HCT116 (cell line): ENCODE results near the gene LMNA.

ENCODE experiments used
- POLR2AphosphoS5 ChIP-seq: IDR thresholded peaks from 2 replicates; pipeline ENCODE4 v1.6.1; 2011; ENCODE audit warnings: mild to moderate bottlenecking, low read depth, low read length, moderate library complexity
- RAD21 ChIP-seq: IDR thresholded peaks from 2 replicates; pipeline ENCODE4 v1.6.1; 2012; ENCODE audit warnings: low read depth, mild to moderate bottlenecking
- ZFX ChIP-seq: fragments of 450-650 bp; IDR thresholded peaks from 2 replicates; pipeline ENCODE4 v1.6.1; 2017
- TF ChIP-seq, protein P1 (sequence below), 3 experiments: fragments of 200-600 bp in 1 of 3; sonication (generic) in 1 of 3; IDR thresholded peaks in 2 of 3; conservative IDR thresholded peaks in 1 of 3; 2 replicates each; pipeline ENCODE4 v1.5.1; 2012 to 2017; ENCODE audit warnings: low read depth in 2 of 3, low read length in 2 of 3, antibody characterized with exemption in 1 of 3, borderline replicate concordance in 1 of 3, control low read depth in 1 of 3, mild to moderate bottlenecking in 1 of 3, mixed read lengths in 1 of 3, mixed run types in 1 of 3, moderate library complexity in 1 of 3; ENCODE audit not compliant: insufficient read depth in 1 of 3
- TF ChIP-seq, protein P2 (sequence below): IDR thresholded peaks from 2 replicates; pipeline ENCODE4 v1.6.1; 2012

DNA sequence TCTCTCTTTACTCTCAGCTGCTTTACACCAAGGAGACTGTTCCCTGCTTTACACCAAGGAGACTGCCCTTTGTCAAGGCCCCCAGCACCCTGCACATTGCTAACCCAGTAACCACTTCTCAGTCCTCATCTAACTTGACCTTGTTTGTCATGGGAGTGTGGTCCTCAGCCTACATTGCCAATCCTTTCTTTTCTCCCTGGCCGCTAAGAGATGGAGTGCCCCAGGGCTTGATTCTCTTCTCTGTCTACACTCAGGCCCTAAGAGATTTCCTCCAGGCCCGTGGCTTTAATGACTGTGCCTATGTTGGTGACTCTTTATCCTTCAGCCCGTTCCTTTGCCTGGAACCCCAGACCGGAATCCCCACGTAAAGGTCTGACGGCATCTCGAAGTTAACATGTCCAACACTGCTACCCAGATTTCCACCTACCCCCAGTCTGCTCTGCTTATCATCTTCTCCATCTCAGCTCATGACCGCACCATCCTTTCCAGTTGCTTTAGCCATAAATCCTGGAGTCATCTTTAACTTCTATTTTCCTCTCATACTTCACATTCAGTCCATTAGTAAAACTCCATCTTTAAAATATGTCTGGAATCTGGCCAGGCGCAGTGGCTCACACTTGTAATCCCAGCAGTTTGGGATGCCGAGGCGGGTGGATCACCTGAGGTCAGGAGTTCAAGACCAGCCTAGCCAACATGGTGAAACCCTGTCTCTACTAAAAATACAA lies 29.4 kb downstream of the LMNA start:
- TF ChIP-seq POLR2AphosphoS5 (peak; percentile 41; the same call in 1 of the 2 replicates), RAD21 (no peak), ZFX (no peak)
- TF ChIP-seq, protein P1, sequence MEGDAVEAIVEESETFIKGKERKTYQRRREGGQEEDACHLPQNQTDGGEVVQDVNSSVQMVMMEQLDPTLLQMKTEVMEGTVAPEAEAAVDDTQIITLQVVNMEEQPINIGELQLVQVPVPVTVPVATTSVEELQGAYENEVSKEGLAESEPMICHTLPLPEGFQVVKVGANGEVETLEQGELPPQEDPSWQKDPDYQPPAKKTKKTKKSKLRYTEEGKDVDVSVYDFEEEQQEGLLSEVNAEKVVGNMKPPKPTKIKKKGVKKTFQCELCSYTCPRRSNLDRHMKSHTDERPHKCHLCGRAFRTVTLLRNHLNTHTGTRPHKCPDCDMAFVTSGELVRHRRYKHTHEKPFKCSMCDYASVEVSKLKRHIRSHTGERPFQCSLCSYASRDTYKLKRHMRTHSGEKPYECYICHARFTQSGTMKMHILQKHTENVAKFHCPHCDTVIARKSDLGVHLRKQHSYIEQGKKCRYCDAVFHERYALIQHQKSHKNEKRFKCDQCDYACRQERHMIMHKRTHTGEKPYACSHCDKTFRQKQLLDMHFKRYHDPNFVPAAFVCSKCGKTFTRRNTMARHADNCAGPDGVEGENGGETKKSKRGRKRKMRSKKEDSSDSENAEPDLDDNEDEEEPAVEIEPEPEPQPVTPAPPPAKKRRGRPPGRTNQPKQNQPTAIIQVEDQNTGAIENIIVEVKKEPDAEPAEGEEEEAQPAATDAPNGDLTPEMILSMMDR (IDR thresholded peaks at IDR 0.05 in 2 of 3, conservative IDR thresholded peaks at IDR 0.05 in 1 of 3; ENCODE audit: borderline replicate concordance in 1 of 3, insufficient read depth in 1 of 3, low read depth in 2 of 3, low read length in 2 of 3), result no peak
- TF ChIP-seq, protein P2, sequence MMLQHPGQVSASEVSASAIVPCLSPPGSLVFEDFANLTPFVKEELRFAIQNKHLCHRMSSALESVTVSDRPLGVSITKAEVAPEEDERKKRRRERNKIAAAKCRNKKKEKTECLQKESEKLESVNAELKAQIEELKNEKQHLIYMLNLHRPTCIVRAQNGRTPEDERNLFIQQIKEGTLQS, result no peak
